RWPE1 (cell line): ENCODE measurements around the gene TCF4.

Source experiments
- CTCF ChIA-PET: fragments of 350-600 bp; sonication (Branson Sonifier 250); formaldehyde crosslinking; extraction: SDS; loops from one replicate; lab custom pipeline; 2021; lab: Yijun Ruan, JAX
- POLR2A ChIA-PET: fragments of 400-600 bp; formaldehyde crosslinking; extraction: SDS; loops from one replicate; lab custom pipeline; 2020; ENCODE audit warnings: antibody characterized with exemption; ENCODE audit not compliant: low non-redundant PET; lab: Yijun Ruan, JAX
- DNase-seq: peaks from one replicate; pipeline ENCODE4 v3.0.0; 2012; ENCODE audit warnings: low spot score
- H3K27ac ChIP-seq: fragments of 450-650 bp; 2 replicates; pipeline ENCODE4 v1.5.1; 2017
- TF ChIP-seq, protein P1 (sequence below): fragments of 450-650 bp; conservative IDR thresholded peaks from 2 replicates; pipeline ENCODE4 v1.5.1; 2017; ENCODE audit warnings: low read depth, mild to moderate bottlenecking

The TCF4 gene

DNA sequence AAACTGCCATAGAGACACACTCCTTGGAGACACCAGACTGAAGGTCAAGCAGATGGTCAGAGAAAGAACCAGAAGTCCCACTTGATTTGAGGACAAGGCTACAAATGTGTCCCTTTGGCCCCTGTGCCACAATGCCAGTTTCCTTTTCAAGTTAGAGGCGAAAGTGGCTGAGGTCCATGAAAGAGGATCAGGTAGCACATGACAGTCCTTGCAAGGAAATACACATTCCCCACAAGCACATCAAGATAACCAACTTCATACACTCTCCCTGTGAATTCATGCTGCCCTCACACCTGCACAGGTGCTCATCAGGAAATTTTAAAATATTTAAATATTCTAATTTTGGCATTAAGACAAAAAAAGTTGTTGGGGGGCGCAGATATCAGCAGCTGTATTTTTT is 218.6 kb downstream of the TCF4 start:
- POLR2A ChIA-PET: no interaction called here
- CTCF ChIA-PET: interaction anchor here (0.7 kb wide), 1 partner anchor 46 kb away, joined by 3 read pairs; no protein-coding TSS in a partner anchor

DNA sequence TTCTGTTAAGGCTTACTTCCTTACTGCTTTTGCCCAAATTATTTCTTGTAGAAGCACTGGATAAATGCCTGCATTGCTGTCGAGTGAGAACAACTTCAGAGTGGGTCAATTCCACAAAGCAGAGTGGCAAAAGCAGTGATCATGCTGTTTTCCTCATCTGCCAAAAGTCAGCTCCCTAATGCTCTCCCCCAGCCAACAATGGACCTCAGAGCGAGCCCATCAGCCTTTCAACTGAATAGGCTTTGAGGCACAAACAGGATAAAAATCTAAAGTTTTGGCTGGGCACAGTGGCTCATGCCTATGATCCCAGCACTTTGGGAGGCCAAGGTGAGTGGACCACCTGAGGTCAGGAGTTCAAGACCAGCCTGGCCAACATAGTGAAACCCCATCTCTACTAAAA is 222.7 kb downstream of the TCF4 start:
- ChIA-PET CTCF (no interaction called here), POLR2A (no interaction called here)
- no peak for DNase-seq
- H3K27ac ChIP-seq: no peak overlapping the region
- TF ChIP-seq, protein P1, sequence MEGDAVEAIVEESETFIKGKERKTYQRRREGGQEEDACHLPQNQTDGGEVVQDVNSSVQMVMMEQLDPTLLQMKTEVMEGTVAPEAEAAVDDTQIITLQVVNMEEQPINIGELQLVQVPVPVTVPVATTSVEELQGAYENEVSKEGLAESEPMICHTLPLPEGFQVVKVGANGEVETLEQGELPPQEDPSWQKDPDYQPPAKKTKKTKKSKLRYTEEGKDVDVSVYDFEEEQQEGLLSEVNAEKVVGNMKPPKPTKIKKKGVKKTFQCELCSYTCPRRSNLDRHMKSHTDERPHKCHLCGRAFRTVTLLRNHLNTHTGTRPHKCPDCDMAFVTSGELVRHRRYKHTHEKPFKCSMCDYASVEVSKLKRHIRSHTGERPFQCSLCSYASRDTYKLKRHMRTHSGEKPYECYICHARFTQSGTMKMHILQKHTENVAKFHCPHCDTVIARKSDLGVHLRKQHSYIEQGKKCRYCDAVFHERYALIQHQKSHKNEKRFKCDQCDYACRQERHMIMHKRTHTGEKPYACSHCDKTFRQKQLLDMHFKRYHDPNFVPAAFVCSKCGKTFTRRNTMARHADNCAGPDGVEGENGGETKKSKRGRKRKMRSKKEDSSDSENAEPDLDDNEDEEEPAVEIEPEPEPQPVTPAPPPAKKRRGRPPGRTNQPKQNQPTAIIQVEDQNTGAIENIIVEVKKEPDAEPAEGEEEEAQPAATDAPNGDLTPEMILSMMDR: no peak

More for the DNA sequence above, 218.6 kb downstream of the TCF4 start:
- H3K27ac ChIP-seq: no peak overlapping the region
- TF ChIP-seq, protein P1: no peak
- no peak for DNase-seq

DNA sequence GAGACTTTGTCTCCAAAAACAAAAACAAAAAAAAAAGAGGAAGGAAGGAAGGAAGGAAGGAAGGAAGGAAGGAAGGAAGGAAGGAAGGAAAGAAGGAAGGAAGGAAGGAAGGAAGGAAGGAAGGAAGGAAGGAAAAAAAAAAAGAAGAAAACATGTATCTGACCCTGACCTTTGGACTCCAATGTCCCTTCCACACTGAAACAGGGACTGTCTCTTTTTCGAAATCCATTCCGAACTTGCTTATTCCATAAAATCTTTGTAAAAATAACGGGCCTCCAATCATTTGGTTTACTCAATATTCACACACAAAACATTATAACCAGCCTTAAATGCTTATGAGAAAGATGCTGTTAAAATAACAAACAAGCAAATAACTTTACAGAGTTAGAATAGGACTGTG is 225.7 kb downstream of the TCF4 start:
- no peak overlapping the region for H3K27ac ChIP-seq
- POLR2A ChIA-PET: no interaction called here
- DNase-seq: no peak
- CTCF ChIA-PET: no interaction called here
- TF ChIP-seq, protein P1: no peak

DNA sequence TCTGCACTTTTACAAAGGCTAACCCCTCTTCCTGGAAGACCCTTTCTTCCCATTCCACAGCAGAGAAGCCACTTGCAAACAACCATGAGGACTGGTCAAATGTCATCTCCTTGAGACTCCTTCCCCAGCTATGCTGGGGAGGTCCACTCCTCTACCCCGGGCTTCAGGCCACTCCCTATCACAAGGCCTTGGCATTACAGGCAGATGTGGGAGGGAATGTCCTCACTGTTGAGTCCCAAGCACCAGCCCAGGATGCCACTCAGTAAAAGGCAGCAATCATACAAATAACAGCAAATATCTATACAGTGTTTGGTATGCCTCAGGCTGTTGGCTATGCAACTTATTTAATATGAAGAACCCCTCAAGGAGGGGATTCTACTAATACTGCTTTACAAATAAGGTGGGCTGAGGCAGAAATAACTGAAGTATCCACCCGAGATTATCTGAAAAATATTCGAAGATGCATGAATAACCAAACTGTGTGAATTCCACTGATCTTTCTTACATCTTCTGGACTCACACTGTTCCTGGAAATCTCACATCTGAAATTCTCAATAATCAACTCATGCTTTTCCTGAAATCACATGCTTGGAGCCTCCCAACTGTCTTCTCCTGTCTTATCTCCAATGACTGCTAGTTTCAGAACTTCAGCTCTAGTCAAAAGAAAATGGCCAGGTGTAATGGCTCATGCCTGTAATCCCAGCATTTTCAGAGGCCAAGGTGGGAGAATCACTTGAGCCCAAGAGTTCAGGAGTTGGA is 226.3 kb downstream of the TCF4 start:
- TF ChIP-seq, protein P1: no peak
- CTCF ChIA-PET: no interaction called here
- POLR2A ChIA-PET: no interaction called here
- H3K27ac ChIP-seq: no peak overlapping the region
- DNase-seq: no peak

DNA sequence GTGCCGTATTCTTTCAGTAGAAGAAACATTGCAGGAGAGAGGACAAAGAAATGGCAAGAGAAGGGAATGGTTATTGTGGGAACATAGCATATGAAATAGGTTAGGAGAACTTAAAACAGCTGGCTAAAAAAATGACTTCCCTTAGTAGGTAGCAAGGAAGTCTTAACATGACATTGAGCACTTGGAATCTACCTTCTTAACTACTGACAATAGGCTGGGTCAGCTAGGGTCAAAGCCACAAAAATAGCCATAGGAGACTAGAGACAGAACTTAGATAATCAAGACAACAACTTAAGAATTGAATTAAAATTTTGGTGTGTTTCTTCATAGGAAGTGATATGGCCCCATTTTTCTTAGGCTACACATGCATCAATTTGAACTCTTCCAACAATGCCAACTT is 227.9 kb downstream of the TCF4 start:
- POLR2A ChIA-PET: no interaction called here
- DNase-seq: no peak
- no peak overlapping the region for H3K27ac ChIP-seq
- CTCF ChIA-PET: no interaction called here
- TF ChIP-seq, protein P1: no peak

DNA sequence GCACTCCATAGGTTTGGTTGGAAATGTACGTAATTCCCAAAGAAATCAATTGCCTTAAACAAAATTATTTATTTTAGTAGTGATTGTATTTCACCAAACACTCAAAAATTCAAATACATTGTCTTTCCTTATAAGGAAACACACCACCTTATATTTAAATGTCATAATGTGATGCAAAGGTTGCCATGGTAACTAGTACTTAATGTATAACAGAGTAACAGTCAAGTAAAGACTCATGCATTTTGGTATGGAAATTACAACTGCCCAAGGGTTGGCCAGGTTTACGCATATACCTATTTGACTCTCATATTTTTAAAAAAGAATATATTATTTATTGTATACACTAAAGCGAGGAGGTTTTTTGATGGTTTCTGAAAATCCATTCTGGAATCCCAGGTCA is 231.2 kb downstream of the TCF4 start:
- DNase-seq: no peak
- ChIA-PET CTCF (interaction anchor here (0.7 kb wide), 1 partner anchor 945 kb away, joined by 3 read pairs; no protein-coding TSS in a partner anchor), POLR2A (no interaction called here)
- H3K27ac ChIP-seq: no peak overlapping the region
- TF ChIP-seq, protein P1: no peak
